ENCODE measurements around the gene PTPRD. TPM values are rescaled to one million over a fixed set of nuclear protein-coding genes. Genes with fewer than 3 reads are reported as not detected.

The PTPRD gene
- polyA plus RNA-seq, 1 experiment: 0.39 TPM

- TF ChIP-seq CTCF (IDR thresholded peaks at IDR 0.05; ENCODE audit: insufficient read depth, low read depth, low read length): no peak
- Histone ChIP-seq H3K27me3 (ENCODE audit: control insufficient read depth, insufficient read depth, low read length) (no peaks in the 10 kb centered on the region), H3K36me3 (ENCODE audit: control insufficient read depth, insufficient read depth, low read length) (no peaks in the 10 kb centered on the region), H3K4me3 (ENCODE audit: low read depth, low read length) (no peak overlapping the region)
- ChIA-PET POLR2A (no interaction called here), CTCF (no interaction called here)
- DNase-seq (ENCODE audit: low read depth): no peak
Measured at GRCh38 chr9:10232352-10232930, 380.4 kb downstream of the PTPRD start.

- Histone ChIP-seq H3K27me3 (ENCODE audit: control insufficient read depth, insufficient read depth, low read length) (no peaks in the 10 kb centered on the region), H3K4me3 (ENCODE audit: low read depth, low read length) (no peak overlapping the region), H3K36me3 (ENCODE audit: control insufficient read depth, insufficient read depth, low read length) (no peaks in the 10 kb centered on the region)
- CTCF ChIA-PET: interaction anchor here (0.7 kb wide), 1 partner anchor 14 kb away, joined by 3 read pairs; no protein-coding TSS in a partner anchor
- TF ChIP-seq CTCF (IDR thresholded peaks at IDR 0.05; ENCODE audit: insufficient read depth, low read depth, low read length): no peak
- DNase-seq (ENCODE audit: low read depth): no peak
- POLR2A ChIA-PET: no interaction called here
Measured at GRCh38 chr9:10230512-10230911, 382.3 kb downstream of the PTPRD start.

- POLR2A ChIA-PET: no interaction called here
- DNase-seq (ENCODE audit: low read depth): no peak
- CTCF ChIA-PET: no interaction called here
- Histone ChIP-seq H3K27me3 (ENCODE audit: control insufficient read depth, insufficient read depth, low read length) (no peaks in the 10 kb centered on the region), H3K4me3 (ENCODE audit: low read depth, low read length) (no peak overlapping the region), H3K36me3 (ENCODE audit: control insufficient read depth, insufficient read depth, low read length) (no peaks in the 10 kb centered on the region)
- TF ChIP-seq CTCF (IDR thresholded peaks at IDR 0.05; ENCODE audit: insufficient read depth, low read depth, low read length): no peak
Measured at GRCh38 chr9:10228082-10228481, 384.7 kb downstream of the PTPRD start.

GRCh38 chr9:10226996-10227395, 385.8 kb downstream of the PTPRD start:
- TF ChIP-seq CTCF (IDR thresholded peaks at IDR 0.05; ENCODE audit: insufficient read depth, low read depth, low read length): no peak

GRCh38 chr9:10212702-10213101, 400.1 kb downstream of the PTPRD start:
- DNase-seq (ENCODE audit: low read depth): no peak
- no peaks in the 10 kb centered on the region for H3K36me3 ChIP-seq (ENCODE audit: control insufficient read depth, insufficient read depth, low read length)
- no peaks in the 10 kb centered on the region for H3K27me3 ChIP-seq (ENCODE audit: control insufficient read depth, insufficient read depth, low read length)
- ChIA-PET POLR2A (no interaction called here), CTCF (no interaction called here)
- no peak overlapping the region for H3K4me3 ChIP-seq (ENCODE audit: low read depth, low read length)
- no peak for TF ChIP-seq CTCF (IDR thresholded peaks at IDR 0.05; ENCODE audit: insufficient read depth, low read depth, low read length)

More at GRCh38 chr9:10226996-10227395, 385.8 kb downstream of the PTPRD start:
- H3K36me3 ChIP-seq (ENCODE audit: control insufficient read depth, insufficient read depth, low read length): no peaks in the 10 kb centered on the region
- DNase-seq (ENCODE audit: low read depth): no peak
- POLR2A ChIA-PET: no interaction called here
- H3K4me3 ChIP-seq (ENCODE audit: low read depth, low read length): no peak overlapping the region
- CTCF ChIA-PET: no interaction called here
- H3K27me3 ChIP-seq (ENCODE audit: control insufficient read depth, insufficient read depth, low read length): no peaks in the 10 kb centered on the region
